Prostate gland (tissue), 2 donors: ENCODE results near the gene CSMD2. TPM values are rescaled to one million over a fixed set of nuclear protein-coding genes. Genes with fewer than 3 reads are reported as not detected.

Experiments used
- DNase-seq: peaks from one replicate; pipeline ENCODE4 v3.0.0-alpha.2; 2019; ENCODE audit warnings: low spot score
- H3K27ac ChIP-seq, 2 donors: fragments of 200-600 bp; sonication (generic); 2 replicates each; pipeline ENCODE4 v1.5.1; 2017 to 2019
- H3K27me3 ChIP-seq: fragments of 200-600 bp; sonication (generic); replicated peaks from 2 replicates; pipeline ENCODE4 v1.5.1; 2019; ENCODE audit not compliant: insufficient read depth
- H3K36me3 ChIP-seq, 2 donors: fragments of 200-600 bp; sonication (generic); 1 replicate in 1 of 2; 2 replicates in 1 of 2; pipeline versions ENCODE4 v1.5.1 to v1.8.1; 2017 to 2019
- H3K4me1 ChIP-seq: fragments of 200-600 bp; sonication (generic); replicated peaks from 2 replicates; pipeline ENCODE4 v1.5.1; 2019
- H3K4me3 ChIP-seq, 2 donors: fragments of 200-600 bp; sonication (generic); 2 replicates each; pipeline ENCODE4 v1.5.1; 2017 to 2019
- H3K9me3 ChIP-seq: fragments of 200-600 bp; sonication (generic); 2 replicates; pipeline ENCODE4 v1.5.1; 2017
- POLR2A ChIP-seq: fragments of 450-650 bp; IDR thresholded peaks from one replicate; pipeline ENCODE4 v1.6.1; 2016; ENCODE audit warnings: antibody characterized with exemption, mild to moderate bottlenecking
- POLR2AphosphoS5 ChIP-seq: sonication (generic); formaldehyde crosslinking; IDR thresholded peaks from one replicate; pipeline ENCODE4 v1.6.1; 2017; ENCODE audit warnings: antibody characterized with exemption
- WGBS: methylation state at CpG from one replicate; pipeline ENCODE4 v1.1.5; 2018; 5-methylcytosine and 5-hydroxymethylcytosine counted together
- intact Hi-C: fragments of 100-400 bp; cut with DNase I; formaldehyde crosslinking; loops from one replicate; pipeline ENCODE4 v1.14.2; 2022
- total RNA-seq, 2 donors: library from RNA; depleted of rRNA; stranded (reverse); fragments of >200 nt; gene quantifications; one replicate each; pipeline ENCODE4 v1.1.0, GENCODE V29; 2016
- TF ChIP-seq, protein P1 (sequence below), 4 experiments: fragments of 200-600 bp in 2 of 4; fragments of 450-650 bp in 2 of 4; sonication (generic) in 2 of 4; IDR thresholded peaks; 1 replicate in 3 of 4; 2 replicates in 1 of 4; pipeline ENCODE4 v1.5.1; 2016 to 2019; ENCODE audit warnings: antibody characterized with exemption in 4 of 4, mild to moderate bottlenecking in 2 of 4, moderate library complexity in 2 of 4

CSMD2 gene
- total RNA-seq, 2 donors from 2014 or later, result 0.14 to 5.5 TPM

DNA sequence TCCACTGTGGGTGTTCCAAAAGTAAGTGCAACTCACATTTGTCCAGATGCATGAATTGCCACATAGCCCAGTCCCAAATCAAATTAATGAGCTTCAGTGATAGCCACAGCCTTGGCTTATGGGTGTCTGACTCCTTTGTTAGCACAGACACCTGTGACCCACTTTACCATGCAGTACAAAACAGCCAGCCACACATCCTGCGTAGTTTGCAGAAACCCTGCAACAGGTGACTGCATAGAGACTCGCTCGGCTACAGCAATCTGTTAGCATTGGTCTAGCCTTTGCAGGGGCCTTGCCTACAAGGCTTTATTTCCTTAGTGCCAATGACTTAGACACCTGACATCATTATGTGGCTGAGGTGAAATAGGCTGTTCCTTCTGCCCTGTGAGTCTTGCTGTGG lies 135.5 kb downstream of the CSMD2 start:
- 70% methylated on average over 3 of the region's 3 CpGs for WGBS
- intact Hi-C loops, result no loop called here

DNA sequence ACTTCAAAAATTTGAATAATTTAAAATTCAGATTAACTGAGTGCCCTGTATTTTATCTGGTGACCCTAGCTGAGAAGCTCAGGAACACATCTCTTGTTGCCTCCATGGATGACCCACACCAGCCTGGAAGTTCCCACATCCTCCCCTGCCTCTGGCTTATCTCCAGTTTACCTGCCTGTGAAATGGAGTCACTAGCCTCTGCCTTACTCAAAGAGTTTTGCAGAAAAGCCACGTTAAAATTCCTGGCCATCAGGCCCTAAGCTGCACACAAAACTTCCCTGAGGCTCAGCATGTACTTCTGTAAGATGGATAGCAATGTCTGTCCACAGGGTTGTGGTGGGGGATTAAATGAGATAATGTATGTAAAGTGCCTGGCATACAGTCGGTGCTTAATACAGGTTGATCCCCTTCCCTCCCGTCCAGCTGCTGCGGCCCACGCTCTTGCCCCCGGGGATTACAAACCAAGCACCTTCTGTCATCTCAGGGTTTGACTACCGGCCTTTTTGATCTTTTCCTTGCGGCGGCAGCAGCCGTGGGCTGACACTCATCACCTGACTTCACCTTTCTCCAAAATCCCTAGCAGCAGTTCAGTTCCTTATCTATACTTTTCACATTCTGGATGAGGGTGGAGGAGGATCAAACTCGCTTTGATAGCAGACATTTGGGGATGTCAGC lies 136.5 kb downstream of the CSMD2 start:
- no peaks in the 10 kb centered on the region for H3K9me3 ChIP-seq
- TF ChIP-seq, protein P1, sequence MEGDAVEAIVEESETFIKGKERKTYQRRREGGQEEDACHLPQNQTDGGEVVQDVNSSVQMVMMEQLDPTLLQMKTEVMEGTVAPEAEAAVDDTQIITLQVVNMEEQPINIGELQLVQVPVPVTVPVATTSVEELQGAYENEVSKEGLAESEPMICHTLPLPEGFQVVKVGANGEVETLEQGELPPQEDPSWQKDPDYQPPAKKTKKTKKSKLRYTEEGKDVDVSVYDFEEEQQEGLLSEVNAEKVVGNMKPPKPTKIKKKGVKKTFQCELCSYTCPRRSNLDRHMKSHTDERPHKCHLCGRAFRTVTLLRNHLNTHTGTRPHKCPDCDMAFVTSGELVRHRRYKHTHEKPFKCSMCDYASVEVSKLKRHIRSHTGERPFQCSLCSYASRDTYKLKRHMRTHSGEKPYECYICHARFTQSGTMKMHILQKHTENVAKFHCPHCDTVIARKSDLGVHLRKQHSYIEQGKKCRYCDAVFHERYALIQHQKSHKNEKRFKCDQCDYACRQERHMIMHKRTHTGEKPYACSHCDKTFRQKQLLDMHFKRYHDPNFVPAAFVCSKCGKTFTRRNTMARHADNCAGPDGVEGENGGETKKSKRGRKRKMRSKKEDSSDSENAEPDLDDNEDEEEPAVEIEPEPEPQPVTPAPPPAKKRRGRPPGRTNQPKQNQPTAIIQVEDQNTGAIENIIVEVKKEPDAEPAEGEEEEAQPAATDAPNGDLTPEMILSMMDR (IDR thresholded peaks at IDR 0.05), result no peak
- TF ChIP-seq POLR2AphosphoS5 (no peak), POLR2A (no peak)
- no peaks in the 10 kb centered on the region for H3K27me3 ChIP-seq
- intact Hi-C loops, result no loop called here
- no peaks in the 10 kb centered on the region for H3K36me3 ChIP-seq
- H3K4me3 ChIP-seq, result no peak overlapping the region
- 80% methylated on average over 11 of the region's 11 CpGs for WGBS
- H3K4me1 ChIP-seq, result no peaks in the 10 kb centered on the region
- no peak for DNase-seq
- H3K27ac ChIP-seq, result no peak overlapping the region

More for the DNA sequence above, 135.5 kb downstream of the CSMD2 start:
- TF ChIP-seq POLR2AphosphoS5, result no peak
- TF ChIP-seq, protein P1 (IDR thresholded peaks at IDR 0.05), result no peak
- no peak for TF ChIP-seq POLR2A
- Histone ChIP-seq H3K36me3 (no peaks in the 10 kb centered on the region), H3K27me3 (no peaks in the 10 kb centered on the region), H3K9me3 (no peaks in the 10 kb centered on the region), H3K27ac (no peak overlapping the region), H3K4me1 (no peaks in the 10 kb centered on the region), H3K4me3 (no peak overlapping the region)
- DNase-seq, result no peak

DNA sequence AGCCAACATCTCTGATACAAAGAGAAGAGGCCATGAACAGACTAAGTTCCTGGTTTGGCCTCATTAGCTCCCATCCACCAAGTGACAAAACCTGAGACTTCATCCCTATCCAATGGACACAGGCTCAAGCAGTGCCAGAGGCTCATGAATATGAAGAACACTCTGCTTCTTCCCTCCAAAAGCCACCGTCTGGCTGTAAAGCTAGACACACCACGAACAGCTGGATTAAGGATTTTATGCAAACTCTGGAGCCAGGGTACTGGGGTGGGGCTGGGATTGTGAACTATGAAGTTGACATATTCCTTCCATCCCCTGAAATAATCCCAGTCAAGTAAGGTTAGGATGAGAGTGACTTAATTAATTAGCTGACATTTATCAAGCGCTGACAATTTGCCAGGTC lies 139.4 kb downstream of the CSMD2 start:
- no peak for TF ChIP-seq POLR2A
- TF ChIP-seq, protein P1 (IDR thresholded peaks at IDR 0.05), result no peak
- TF ChIP-seq POLR2AphosphoS5, result no peak
- intact Hi-C loops, result no loop called here
- H3K36me3 ChIP-seq, result no peaks in the 10 kb centered on the region
- H3K27me3 ChIP-seq, result no peaks in the 10 kb centered on the region
- no peak overlapping the region for H3K27ac ChIP-seq
- H3K9me3 ChIP-seq, result no peaks in the 10 kb centered on the region
- no peak for DNase-seq
- 61% methylated on average over 3 of the region's 3 CpGs for WGBS
- H3K4me3 ChIP-seq, result no peak overlapping the region
- H3K4me1 ChIP-seq, result no peaks in the 10 kb centered on the region

DNA sequence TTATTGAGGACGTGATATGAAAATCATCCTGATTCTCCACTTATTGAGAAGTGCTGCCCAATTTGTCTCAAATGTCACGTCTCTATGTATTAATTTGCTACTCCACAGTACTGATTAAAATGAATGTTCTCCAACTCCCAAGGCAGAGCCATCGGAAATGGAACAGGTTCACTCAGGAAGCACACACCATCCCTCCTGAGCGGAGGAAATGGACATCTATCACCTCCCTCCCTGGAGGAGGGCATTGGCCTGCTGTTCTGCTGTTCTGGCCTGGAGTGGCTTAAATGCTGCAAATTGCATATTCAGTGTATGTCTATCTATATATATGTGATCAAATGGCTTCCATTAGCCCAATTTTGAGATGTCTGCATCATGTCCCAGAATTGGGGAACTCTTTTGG lies 140.5 kb downstream of the CSMD2 start:
- Histone ChIP-seq H3K9me3 (no peaks in the 10 kb centered on the region), H3K27ac (no peak overlapping the region), H3K27me3 (no peaks in the 10 kb centered on the region), H3K36me3 (no peaks in the 10 kb centered on the region), H3K4me1 (no peaks in the 10 kb centered on the region), H3K4me3 (no peak overlapping the region)
- no peak for DNase-seq
- TF ChIP-seq POLR2AphosphoS5, result no peak
- no peak for TF ChIP-seq POLR2A
- TF ChIP-seq, protein P1 (IDR thresholded peaks at IDR 0.05), result no peak
- WGBS, result 90% methylated on average over 4 of the region's 4 CpGs
- intact Hi-C loops, result no loop called here
